Right lobe of liver (tissue), 6 donors: ENCODE data around the gene CLCF1. TPM values are rescaled to one million over a fixed set of nuclear protein-coding genes. Genes with fewer than 3 reads are reported as not detected.

Experiments
- ATAC-seq, 4 donors: fragments of 200-7000 bp; cut with Tn5 transposase; one replicate each; pipeline ENCODE4 v1.9.1; 2020; ENCODE audit warnings: mild to moderate bottlenecking in 4 of 4, moderate library complexity in 4 of 4
- DNase-seq, 3 donors: peaks; one replicate each; pipeline ENCODE4 v3.0.0-alpha.2; 2020
- H3K27ac ChIP-seq, 3 donors: fragments of 200-600 bp; one replicate each; pipeline ENCODE4 v1.8.0; 2022
- H3K27me3 ChIP-seq, 2 donors: fragments of 200-600 bp; one replicate each; pipeline ENCODE4 v1.8.0; 2022
- H3K36me3 ChIP-seq, 4 donors: fragments of 200-600 bp; sonication (generic) in 1 of 4; one replicate each; pipeline versions ENCODE4 v1.5.1 to v1.8.0; 2017 to 2022; ENCODE audit warnings: control low read depth in 1 of 4
- H3K4me1 ChIP-seq, 4 donors: fragments of 200-600 bp; sonication (generic) in 1 of 4; one replicate each; pipeline versions ENCODE4 v1.5.1 to v1.8.0; 2017 to 2022; ENCODE audit warnings: control low read depth in 1 of 4
- H3K4me3 ChIP-seq, 3 donors: fragments of 200-600 bp; one replicate each; pipeline ENCODE4 v1.8.0; 2022
- H3K9me3 ChIP-seq, 4 donors: fragments of 200-600 bp; sonication (generic) in 1 of 4; one replicate each; pipeline versions ENCODE4 v1.5.1 to v1.8.0; 2017 to 2022; ENCODE audit warnings: control low read depth in 1 of 4
- POLR2A ChIP-seq: fragments of 450-650 bp; IDR thresholded peaks from one replicate; pipeline ENCODE4 v1.6.1; 2017; ENCODE audit warnings: antibody characterized with exemption, mild to moderate bottlenecking
- WGBS: methylation state at CpG from one replicate; pipeline ENCODE4 v1.1.6; 2018; ENCODE audit warnings: low coverage, low lambda C conversion rate; ENCODE audit not compliant: insufficient coverage; ENCODE audit errors: missing lambda C conversion rate; 5-methylcytosine and 5-hydroxymethylcytosine counted together
- intact Hi-C, 2 donors: fragments of 100-400 bp; cut with DNase I; formaldehyde crosslinking; loops; one replicate each; pipeline versions ENCODE4 v1.11.2 to v1.14.1; 2022
- total RNA-seq, 6 experiments: library from RNA; depleted of rRNA in 2 of 6; stranded (reverse); fragments of >200 nt in 2 of 6; fragmentation: NEBNext Ultra II Directional in 3 of 6; extraction: Animal tissue kit (Norgen Biotek cat#: 25700) in 3 of 6; gene quantifications; one replicate each; pipeline versions ENCODE4 v1.1.0 to v1.2.4, GENCODE V29; 2016 to 2023
- TF ChIP-seq, protein P1 (sequence below), 4 donors: fragments of 200-600 bp in 3 of 4; fragments of 450-650 bp in 1 of 4; IDR thresholded peaks; one replicate each; pipeline versions ENCODE4 v1.5.1 to v1.8.0; 2016 to 2022; ENCODE audit warnings: antibody characterized with exemption in 4 of 4, mild to moderate bottlenecking in 2 of 4
- donor health status: DM: no; HTN: yes; CAD: no.
- donor health status: DM: no; HTN: no; CAD: no.
- donor health status: DM: no; HTN: no; CAD: no.
- donor health status: DM: no; HTN: yes; CAD: no.
- donor health status: DM: no; HTN: yes; CAD: no.

CLCF1 gene
- total RNA-seq, 6 experiments from 2014 or later, result 0.44 to 3.8 (median 1.3) TPM

DNA sequence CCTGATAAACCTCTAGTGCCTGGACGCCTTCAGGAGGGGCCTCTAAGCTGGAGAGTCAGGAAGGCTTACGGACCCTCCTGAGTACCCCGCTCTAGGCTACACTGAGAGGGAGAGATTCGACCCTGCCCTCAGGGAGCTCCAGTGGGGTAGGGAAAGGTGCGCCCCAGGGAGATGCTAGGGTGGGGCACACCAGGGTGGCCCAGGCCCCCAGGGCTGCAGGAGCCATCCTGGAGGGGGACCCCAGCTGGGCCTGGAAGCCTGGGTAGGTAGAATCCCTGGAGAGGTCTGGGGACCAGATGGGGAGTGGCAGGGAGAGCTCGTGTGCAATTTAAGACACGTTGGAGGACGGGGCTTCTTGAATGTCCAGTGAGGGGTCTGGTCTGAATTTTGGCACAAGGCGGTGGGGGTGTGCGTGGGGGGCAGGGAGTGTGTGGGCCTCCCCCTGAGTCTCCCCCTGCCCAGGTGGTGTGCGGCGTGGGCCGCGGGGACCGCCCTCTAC is 46.8 kb upstream of the CLCF1 start:
- no peak for TF ChIP-seq POLR2A
- TF ChIP-seq, protein P1, sequence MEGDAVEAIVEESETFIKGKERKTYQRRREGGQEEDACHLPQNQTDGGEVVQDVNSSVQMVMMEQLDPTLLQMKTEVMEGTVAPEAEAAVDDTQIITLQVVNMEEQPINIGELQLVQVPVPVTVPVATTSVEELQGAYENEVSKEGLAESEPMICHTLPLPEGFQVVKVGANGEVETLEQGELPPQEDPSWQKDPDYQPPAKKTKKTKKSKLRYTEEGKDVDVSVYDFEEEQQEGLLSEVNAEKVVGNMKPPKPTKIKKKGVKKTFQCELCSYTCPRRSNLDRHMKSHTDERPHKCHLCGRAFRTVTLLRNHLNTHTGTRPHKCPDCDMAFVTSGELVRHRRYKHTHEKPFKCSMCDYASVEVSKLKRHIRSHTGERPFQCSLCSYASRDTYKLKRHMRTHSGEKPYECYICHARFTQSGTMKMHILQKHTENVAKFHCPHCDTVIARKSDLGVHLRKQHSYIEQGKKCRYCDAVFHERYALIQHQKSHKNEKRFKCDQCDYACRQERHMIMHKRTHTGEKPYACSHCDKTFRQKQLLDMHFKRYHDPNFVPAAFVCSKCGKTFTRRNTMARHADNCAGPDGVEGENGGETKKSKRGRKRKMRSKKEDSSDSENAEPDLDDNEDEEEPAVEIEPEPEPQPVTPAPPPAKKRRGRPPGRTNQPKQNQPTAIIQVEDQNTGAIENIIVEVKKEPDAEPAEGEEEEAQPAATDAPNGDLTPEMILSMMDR (IDR thresholded peaks at IDR 0.05), result no peak
- peaks cover 0 to 27% (median 11%) of the 10 kb centered on the region in 4 donors for H3K4me1 ChIP-seq
- WGBS, result 56% methylated on average over 5 of the region's 15 CpGs
- ATAC-seq (no peak), DNase-seq (no peak)
- no peaks in the 10 kb centered on the region for H3K36me3 ChIP-seq
- H3K9me3 ChIP-seq, result no peaks in the 10 kb centered on the region
- no peaks in the 10 kb centered on the region for H3K27me3 ChIP-seq
- H3K4me3 ChIP-seq, result peak overlapping the region; percentile 42 to 67 (median 60)
- intact Hi-C loops, result no loop called here
- H3K27ac ChIP-seq, result peak overlapping the region; percentile 58 to 79 (median 77)

DNA sequence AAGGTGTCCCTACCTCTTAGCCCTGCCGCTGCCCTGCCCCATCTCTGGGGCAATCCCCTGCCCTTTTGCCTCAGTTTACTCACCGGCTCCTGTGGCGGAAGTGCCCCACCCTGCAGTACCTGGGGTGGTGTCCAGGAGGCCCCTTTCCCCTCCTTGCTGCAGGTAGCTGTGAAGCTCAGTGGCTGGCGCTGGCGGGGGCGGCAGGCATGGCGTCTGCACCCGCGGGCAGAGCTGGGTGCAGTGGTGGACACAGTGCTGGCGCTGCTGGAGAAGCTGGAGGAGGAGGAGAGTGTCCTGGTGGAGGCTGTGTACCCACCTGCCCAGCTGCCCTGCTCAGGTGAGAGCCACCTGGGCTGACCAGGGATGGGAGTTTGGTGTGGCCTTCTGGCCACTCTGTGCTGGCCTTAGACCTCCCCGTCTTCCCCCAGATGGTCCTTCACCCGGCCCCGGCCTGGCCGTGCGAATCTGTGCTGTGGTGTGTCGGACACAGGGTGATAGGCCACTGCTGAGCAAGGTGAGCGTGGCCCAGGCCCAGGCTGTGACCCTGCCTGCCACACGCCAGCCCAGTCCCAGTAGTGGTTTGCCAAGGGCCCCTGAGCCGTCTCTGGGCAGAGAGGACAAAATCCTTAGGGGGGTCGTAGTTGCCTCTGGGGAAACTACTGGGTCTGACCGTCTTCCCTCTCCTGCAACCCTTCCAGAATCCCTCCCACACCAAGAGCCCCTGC is 46.1 kb upstream of the CLCF1 start:
- ATAC-seq (no peak), DNase-seq (no peak)
- peaks cover 0 to 30% (median 11%) of the 10 kb centered on the region in 4 donors for H3K4me1 ChIP-seq
- no peaks in the 10 kb centered on the region for H3K36me3 ChIP-seq
- 40% methylated on average over 1 of the region's 21 CpGs for WGBS
- H3K9me3 ChIP-seq, result no peaks in the 10 kb centered on the region
- H3K27me3 ChIP-seq, result no peaks in the 10 kb centered on the region
- TF ChIP-seq, protein P1 (IDR thresholded peaks at IDR 0.05), result no peak
- no peak for TF ChIP-seq POLR2A
- no peak overlapping the region for H3K27ac ChIP-seq
- H3K4me3 ChIP-seq, result no peak overlapping the region
- intact Hi-C loops, result no loop called here

DNA sequence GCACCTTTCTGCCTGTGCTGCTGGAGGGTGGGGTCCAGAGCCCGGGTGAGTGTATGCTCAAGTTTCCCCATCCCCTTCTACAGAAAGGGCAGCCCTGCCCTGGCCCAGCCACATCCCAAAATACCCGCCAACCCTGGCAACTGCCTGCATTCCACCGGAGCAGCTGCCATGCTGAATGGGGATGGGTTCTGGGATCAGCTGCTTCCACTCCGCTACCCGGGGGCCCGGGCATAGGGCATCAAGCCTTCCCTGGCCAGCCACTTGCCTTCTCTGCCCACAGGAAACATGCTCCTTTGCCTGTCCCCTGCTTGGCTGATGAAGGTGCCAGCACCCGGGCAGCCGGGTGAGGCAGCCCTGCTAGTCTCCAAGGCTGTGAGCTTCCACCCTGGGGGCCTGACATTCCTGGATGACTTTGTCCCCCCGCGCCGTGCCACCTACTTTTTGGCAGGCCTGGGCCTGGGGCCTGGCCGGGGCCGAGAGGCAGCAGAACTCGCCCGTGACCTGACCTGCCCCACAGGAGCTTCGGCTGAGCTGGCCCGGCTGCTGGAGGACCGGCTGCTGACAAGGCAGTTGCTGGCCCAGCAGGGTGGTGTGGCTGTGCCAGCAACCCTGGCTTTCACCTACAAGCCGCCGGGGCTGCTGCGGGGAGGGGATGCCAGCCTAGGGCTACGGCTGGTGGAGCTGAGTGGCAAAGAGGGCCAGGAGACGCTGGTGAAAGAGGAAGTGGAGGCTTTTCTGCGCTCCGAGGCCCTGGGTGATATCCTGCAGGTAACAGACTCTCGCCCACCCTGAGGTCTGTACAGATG is 45.3 kb upstream of the CLCF1 start:
- intact Hi-C loops, result no loop called here
- H3K4me1 ChIP-seq, result peaks cover 0 to 30% (median 11%) of the 10 kb centered on the region in 4 donors
- ATAC-seq, result peak; percentile 27 to 58 (median 42)

DNA sequence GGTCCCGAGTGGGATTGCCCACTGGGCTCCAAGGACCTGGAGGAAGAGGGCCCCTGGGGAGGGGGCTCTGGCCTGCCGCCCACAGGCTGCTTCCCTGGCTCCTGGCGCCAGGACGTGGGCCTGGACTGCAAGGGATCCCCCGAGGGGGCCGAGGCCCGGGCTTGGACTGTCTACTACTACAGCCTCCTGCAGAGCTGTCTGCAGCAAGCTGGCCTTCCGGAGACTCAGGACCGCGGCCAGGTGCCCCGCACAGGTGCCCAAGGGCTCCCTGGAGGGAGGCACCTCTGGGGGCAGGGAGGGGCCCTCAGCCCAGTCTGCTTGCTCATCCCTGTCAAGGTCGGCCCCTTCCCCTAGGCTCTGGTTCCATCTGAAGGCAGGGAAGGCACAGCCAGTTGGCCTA is 44.0 kb upstream of the CLCF1 start:
- DNase-seq (no peak), ATAC-seq (no peak)
- H3K4me1 ChIP-seq, result peaks cover 0 to 30% (median 11%) of the 10 kb centered on the region in 4 donors
- no CpG with 5 or more reads among the region's 12 CpGs for WGBS
- H3K4me3 ChIP-seq, result no peak overlapping the region
- H3K9me3 ChIP-seq, result no peaks in the 10 kb centered on the region
- H3K36me3 ChIP-seq, result no peaks in the 10 kb centered on the region
- TF ChIP-seq, protein P1 (IDR thresholded peaks at IDR 0.05), result no peak
- no peak for TF ChIP-seq POLR2A
- intact Hi-C loops, result no loop called here
- no peak overlapping the region for H3K27ac ChIP-seq
- no peaks in the 10 kb centered on the region for H3K27me3 ChIP-seq

More for the DNA sequence above, 45.3 kb upstream of the CLCF1 start:
- Histone ChIP-seq H3K27ac (no peak overlapping the region), H3K27me3 (no peaks in the 10 kb centered on the region), H3K36me3 (no peaks in the 10 kb centered on the region), H3K9me3 (no peaks in the 10 kb centered on the region), H3K4me3 (no peak overlapping the region)
- WGBS, result 13% methylated on average over 4 of the region's 26 CpGs
- no peak for TF ChIP-seq POLR2A
- TF ChIP-seq, protein P1 (IDR thresholded peaks at IDR 0.05), result no peak
- peak; percentile 64 to 84 (median 83) for DNase-seq
